Hepatocyte (in vitro differentiated cells): Measurements from ENCODE around the gene TUBE1. TPM values are rescaled to one million over a fixed set of nuclear protein-coding genes. Genes with fewer than 3 reads are reported as not detected.

Source experiments
- DNase-seq: peaks from one replicate; pipeline ENCODE4 v3.0.0-alpha.2; 2016; ENCODE audit warnings: low spot score
- H2AFZ ChIP-seq: fragments of 200-600 bp; sonication (generic); 2 replicates; pipeline ENCODE4 v1.6.0; 2016; ENCODE audit warnings: antibody characterized with exemption, mild to moderate bottlenecking
- H3K27ac ChIP-seq: fragments of 200-600 bp; sonication (generic); 2 replicates; pipeline ENCODE4 v1.5.1; 2016; ENCODE audit warnings: mild to moderate bottlenecking
- H3K27me3 ChIP-seq: fragments of 200-600 bp; sonication (generic); 2 replicates; pipeline ENCODE4 v1.6.1; 2016
- H3K36me3 ChIP-seq: fragments of 200-600 bp; sonication (generic); replicated peaks from 2 replicates; pipeline ENCODE4 v1.5.1; 2016; ENCODE audit warnings: low read depth; ENCODE audit not compliant: insufficient read depth
- H3K4me1 ChIP-seq: fragments of 200-600 bp; sonication (generic); 2 replicates; pipeline ENCODE4 v1.5.1; 2016; ENCODE audit warnings: mild to moderate bottlenecking, moderate library complexity; ENCODE audit not compliant: insufficient read depth
- H3K4me2 ChIP-seq: fragments of 200-600 bp; sonication (generic); 2 replicates; pipeline ENCODE4 v1.6.0; 2016
- H3K4me3 ChIP-seq: fragments of 200-600 bp; sonication (generic); 2 replicates; pipeline ENCODE4 v1.5.1; 2016; ENCODE audit warnings: mild to moderate bottlenecking
- H3K79me2 ChIP-seq: fragments of 200-600 bp; sonication (generic); 2 replicates; pipeline ENCODE4 v1.6.0; 2017; ENCODE audit warnings: mild to moderate bottlenecking
- H3K9me2 ChIP-seq: fragments of 200-600 bp; sonication (generic); replicated peaks from 2 replicates; pipeline ENCODE4 v1.6.0; 2017; ENCODE audit warnings: mild to moderate bottlenecking; ENCODE audit not compliant: insufficient read depth
- H3K9me3 ChIP-seq: fragments of 200-600 bp; sonication (generic); 2 replicates; pipeline ENCODE4 v1.5.1; 2016; ENCODE audit warnings: low read depth, mild to moderate bottlenecking
- H4K20me1 ChIP-seq: fragments of 200-600 bp; sonication (generic); 2 replicates; pipeline ENCODE4 v1.6.0; 2016; ENCODE audit warnings: mild to moderate bottlenecking; ENCODE audit not compliant: insufficient read depth, poor library complexity, severe bottlenecking
- CTCF ChIP-seq: fragments of 200-600 bp; sonication (generic); IDR thresholded peaks from 2 replicates; pipeline ENCODE4 v1.5.1; 2016; ENCODE audit warnings: antibody characterized with exemption, mild to moderate bottlenecking; ENCODE audit not compliant: poor library complexity
- EZH2 ChIP-seq: fragments of 200-600 bp; sonication (generic); IDR thresholded peaks from 2 replicates; pipeline ENCODE4 v1.6.1; 2016; ENCODE audit warnings: antibody characterized with exemption, mild to moderate bottlenecking, borderline replicate concordance
- EZH2phosphoT487 ChIP-seq: fragments of 200-600 bp; sonication (generic); IDR thresholded peaks from one replicate; pipeline ENCODE4 v1.6.1; 2018; ENCODE audit warnings: antibody characterized with exemption, mild to moderate bottlenecking, low read depth, moderate library complexity; ENCODE audit not compliant: unreplicated experiment, severe bottlenecking
- WGBS: methylation state at CpG from one replicate; pipeline ENCODE4 v1.1.6; 2016; ENCODE audit warnings: low lambda C conversion rate; ENCODE audit errors: missing lambda C conversion rate; 5-methylcytosine and 5-hydroxymethylcytosine counted together
- polyA plus RNA-seq: library from polyadenylated mRNA; unstranded; fragments of >200 nt; fragmentation: Nextera tagmentation; extraction: Ambion mirVana; gene quantifications from 2 replicates; pipeline ENCODE4 v1.2.1, GENCODE V29; 2016
- total RNA-seq: library from RNA; depleted of rRNA; stranded (reverse); fragments of >200 nt; gene quantifications from 2 replicates; pipeline ENCODE4 v1.2.3, GENCODE V29; 2014

TUBE1 gene
- total and polyA plus RNA-seq, 2 experiments from 2014 or later: 14.4 to 20.3 TPM

GRCh38 chr6:112096901-112097300 lies 9.6 kb upstream of the TUBE1 start:
- TF ChIP-seq EZH2 (no peak), EZH2phosphoT487 (no peak), CTCF (no peak)
- no peak overlapping the region for H3K4me2 ChIP-seq
- H4K20me1 ChIP-seq: no peaks in the 10 kb centered on the region
- H3K4me3 ChIP-seq: no peak overlapping the region
- H3K9me2 ChIP-seq: no peaks in the 10 kb centered on the region
- no peaks in the 10 kb centered on the region for H3K9me3 ChIP-seq
- no peaks in the 10 kb centered on the region for H3K4me1 ChIP-seq
- no peaks in the 10 kb centered on the region for H3K36me3 ChIP-seq
- H3K27ac ChIP-seq: no peak overlapping the region
- WGBS: 98% methylated on average over 2 of the region's 2 CpGs
- H2AFZ ChIP-seq: no peak overlapping the region
- no peak for DNase-seq
- no peaks in the 10 kb centered on the region for H3K27me3 ChIP-seq
- no peaks in the 10 kb centered on the region for H3K79me2 ChIP-seq

GRCh38 chr6:112087916-112088315 lies 634 bp upstream of the TUBE1 start:
- Histone ChIP-seq H3K9me2 (no peaks in the 10 kb centered on the region), H4K20me1 (no peaks in the 10 kb centered on the region), H3K4me2 (peak overlapping the region; percentile 79), H3K9me3 (no peaks in the 10 kb centered on the region), H3K27me3 (no peaks in the 10 kb centered on the region), H3K27ac (peak overlapping the region; percentile 68), H3K36me3 (no peaks in the 10 kb centered on the region), H3K4me1 (no peaks in the 10 kb centered on the region), H2AFZ (peak overlapping the region; percentile 86), H3K79me2 (peaks cover 4% of the 10 kb centered on the region), H3K4me3 (peak overlapping the region; percentile 14)
- no peak for DNase-seq
- 32% methylated on average over 7 of the region's 7 CpGs for WGBS
- no peak for TF ChIP-seq EZH2phosphoT487
- TF ChIP-seq EZH2: no peak
- no peak for TF ChIP-seq CTCF

GRCh38 chr6:112086744-112087135 lies 542 bp downstream of the TUBE1 start:
- peaks cover 4% of the 10 kb centered on the region for H3K79me2 ChIP-seq
- DNase-seq: peak; percentile 46
- 0% methylated on average over 8 of the region's 8 CpGs for WGBS

More at GRCh38 chr6:112086744-112087135, 542 bp downstream of the TUBE1 start:
- Histone ChIP-seq H3K27ac (peak overlapping the region; percentile 66), H3K27me3 (no peaks in the 10 kb centered on the region), H3K9me3 (no peaks in the 10 kb centered on the region), H3K4me1 (no peaks in the 10 kb centered on the region), H4K20me1 (no peaks in the 10 kb centered on the region), H3K4me3 (peak overlapping the region; percentile 73), H2AFZ (peak overlapping the region; percentile 86), H3K4me2 (peak overlapping the region; percentile 72), H3K36me3 (no peaks in the 10 kb centered on the region), H3K9me2 (no peaks in the 10 kb centered on the region)
- TF ChIP-seq EZH2 (no peak), CTCF (peak; percentile 49), EZH2phosphoT487 (no peak)
